ENCODE measurements around the gene ATP6V0A1.
"Not testable (repeated sequence)": the region's sequence is repeated elsewhere in the genome, so short reads cannot be mapped to it uniquely, and the experiment has no call there.

The ATP6V0A1 gene

DNA sequence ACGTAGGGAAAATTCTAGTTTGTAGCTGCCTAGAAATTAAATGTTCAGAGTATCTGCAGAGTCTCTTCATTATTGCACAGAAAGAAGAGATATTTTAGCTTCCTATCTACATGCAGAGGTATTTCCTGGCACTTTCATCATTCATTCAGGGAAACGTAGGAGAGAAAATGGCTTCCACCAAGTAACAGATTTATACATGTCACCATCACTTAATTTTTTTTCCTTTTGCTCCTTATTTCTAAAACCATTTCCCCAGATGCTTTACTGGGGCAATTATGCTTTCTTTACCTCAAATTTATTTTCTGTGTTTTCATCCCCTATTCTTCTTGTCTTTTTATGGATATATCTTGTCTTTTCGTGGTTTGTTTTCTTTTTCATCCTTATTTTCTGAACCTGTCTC is 18.5 kb downstream of the ATP6V0A1 start:
- no peak for DNase-seq (ENCODE audit: low read depth)

DNA sequence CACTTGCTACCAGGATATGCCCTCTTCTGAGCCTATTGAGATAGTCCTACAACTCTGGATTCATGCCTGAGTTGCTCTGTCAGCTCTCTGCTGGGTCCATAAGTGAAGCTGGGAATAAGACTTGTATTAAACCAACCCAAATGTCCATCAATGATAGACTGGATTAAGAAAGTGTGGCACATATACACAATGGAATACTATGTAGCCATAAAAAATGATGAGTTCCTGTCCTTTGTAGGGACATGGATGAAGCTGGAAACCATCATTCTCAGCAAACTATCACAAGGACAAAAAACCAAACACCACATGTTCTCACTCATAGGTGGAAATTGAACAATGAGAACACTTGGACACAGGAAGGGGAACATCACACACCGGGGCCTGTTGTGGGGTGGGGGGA is 19.1 kb downstream of the ATP6V0A1 start:
- not testable (repeated sequence) for DNase-seq (ENCODE audit: low read depth)

DNA sequence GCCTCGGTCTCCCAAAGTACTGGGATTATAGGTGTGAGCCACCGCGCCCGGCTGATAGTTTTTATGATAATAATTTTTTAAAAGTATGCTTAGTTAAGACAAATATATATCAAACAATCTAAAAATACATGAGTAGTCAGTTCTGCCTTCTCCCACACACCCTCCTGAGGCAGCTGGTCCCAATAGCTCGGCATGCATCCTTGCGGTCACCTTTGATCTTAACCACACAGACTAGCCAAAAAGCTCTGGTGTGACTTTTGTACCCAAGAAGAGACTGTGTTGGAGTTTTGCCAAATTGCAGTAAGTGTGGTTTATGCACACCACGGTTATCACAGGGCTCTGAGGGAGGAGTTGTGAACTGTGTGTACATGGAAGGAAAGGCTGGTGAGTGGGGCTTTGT is 25.6 kb downstream of the ATP6V0A1 start:
- peak; percentile 58 for DNase-seq (ENCODE audit: low read depth)

DNA sequence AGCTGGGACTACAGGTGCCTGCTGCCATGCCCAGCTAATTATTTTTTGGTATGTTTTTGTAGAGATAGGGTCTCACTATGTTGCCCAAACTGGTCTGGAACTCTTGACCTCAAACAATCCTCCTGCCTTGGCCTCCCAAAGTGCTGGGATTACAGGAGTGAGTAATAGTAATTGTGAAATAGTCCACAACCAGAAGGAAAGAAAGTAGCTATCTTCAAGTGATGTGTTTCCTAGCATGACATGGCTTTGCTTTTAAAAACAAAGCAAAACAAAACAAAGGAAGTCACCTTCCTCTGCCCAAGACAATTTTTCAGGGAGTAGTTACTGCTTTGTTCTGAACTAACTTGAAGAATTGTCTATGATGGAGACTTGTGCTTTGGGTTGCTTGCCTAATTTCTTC is 27.0 kb downstream of the ATP6V0A1 start:
- DNase-seq (ENCODE audit: low read depth): no peak

DNA sequence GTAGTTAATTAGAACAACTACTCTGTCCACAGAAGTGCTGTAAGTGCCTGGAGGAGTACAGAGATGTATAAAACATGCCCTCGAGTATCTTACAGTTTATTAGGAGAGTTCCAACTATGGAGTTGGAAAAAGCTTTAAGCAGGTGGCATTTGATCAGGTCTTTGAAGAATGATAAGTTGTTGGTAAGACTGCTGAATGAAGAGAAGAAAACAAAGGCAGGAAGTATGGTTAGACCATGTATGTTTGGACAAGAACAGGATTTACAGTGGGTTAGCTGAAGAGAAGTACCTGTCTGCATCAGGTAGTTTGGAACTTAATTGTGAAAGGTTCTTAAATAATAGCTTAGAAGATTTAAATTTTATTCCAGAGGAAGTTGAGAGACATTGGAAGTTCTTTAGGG is 29.4 kb downstream of the ATP6V0A1 start:
- DNase-seq (ENCODE audit: low read depth): no peak

DNA sequence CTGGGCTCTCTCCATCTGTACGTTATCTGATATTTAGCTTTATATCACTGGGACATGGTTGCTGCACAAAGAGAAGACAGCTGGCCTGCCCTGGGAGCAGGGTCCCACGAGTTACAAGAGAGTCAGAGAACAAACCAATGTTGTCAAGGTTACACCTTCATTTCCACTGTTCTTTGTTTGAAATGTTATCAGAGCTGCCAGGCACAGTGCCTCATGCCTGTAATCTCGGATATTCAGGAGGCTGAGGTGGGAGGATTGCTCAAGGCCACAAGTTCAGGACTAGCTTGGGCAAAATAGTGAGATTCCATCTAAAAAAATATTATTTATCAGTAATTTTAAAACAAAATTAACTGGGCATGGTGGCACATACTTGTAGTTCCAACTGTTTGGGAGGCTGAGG is 34.6 kb downstream of the ATP6V0A1 start:
- no peak for DNase-seq (ENCODE audit: low read depth)

DNA sequence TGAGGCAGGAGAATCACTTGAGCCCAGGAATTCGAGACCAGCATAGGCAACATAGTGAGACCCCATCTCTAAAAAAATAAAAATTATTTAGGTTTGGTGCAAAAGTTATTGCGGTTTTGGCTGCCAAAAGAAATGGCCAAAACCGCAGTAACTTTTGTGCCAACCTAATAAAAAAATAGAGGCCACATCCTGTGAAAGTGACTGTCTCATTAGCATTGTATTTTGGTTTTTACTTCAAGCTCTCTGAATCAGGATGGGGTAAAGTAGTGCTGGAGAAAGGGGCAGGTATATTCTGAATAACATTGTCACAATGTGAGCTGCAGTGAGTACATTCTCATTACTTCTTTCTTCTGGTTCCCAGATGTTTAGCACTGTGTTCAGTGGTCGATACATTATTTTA is 36.0 kb downstream of the ATP6V0A1 start:
- DNase-seq (ENCODE audit: low read depth): no peak

DNA sequence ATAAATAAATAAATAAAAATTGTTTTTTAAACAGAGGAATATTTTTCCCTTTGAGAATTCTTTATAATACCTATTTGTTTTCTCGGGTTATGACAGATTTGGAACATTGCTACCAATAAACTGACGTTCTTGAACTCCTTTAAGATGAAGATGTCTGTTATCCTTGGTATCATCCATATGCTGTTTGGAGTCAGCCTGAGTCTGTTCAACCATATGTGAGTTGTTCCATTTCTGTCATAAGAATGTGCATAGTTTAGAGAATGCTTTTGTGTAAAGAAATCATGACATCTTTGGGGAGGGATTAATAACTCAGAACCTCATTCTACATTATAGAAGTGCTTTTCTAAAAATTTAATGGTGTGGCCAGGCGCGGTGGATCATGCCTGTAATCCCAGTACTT is 40.1 kb downstream of the ATP6V0A1 start:
- no peak for DNase-seq (ENCODE audit: low read depth)

DNA sequence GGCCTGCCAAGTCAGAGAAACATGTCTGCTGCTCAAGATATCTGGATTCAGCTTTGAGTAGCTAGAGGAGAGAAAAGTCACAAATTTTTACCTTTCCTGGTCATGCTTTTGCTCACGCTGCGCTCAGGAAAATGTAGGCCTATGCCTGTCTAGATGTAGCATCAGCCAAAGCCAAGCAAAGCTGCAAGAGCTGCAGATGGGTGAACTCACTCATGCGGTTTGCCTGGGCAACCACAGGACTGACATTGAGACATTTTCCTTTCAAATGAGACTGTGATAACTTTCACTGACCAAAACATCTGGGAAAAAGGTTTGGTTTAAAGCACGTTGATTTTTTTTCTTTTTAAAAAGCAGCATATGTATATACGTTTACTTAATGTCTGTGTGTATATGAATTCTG is 43.4 kb downstream of the ATP6V0A1 start:
- DNase-seq (ENCODE audit: low read depth): no peak

DNA sequence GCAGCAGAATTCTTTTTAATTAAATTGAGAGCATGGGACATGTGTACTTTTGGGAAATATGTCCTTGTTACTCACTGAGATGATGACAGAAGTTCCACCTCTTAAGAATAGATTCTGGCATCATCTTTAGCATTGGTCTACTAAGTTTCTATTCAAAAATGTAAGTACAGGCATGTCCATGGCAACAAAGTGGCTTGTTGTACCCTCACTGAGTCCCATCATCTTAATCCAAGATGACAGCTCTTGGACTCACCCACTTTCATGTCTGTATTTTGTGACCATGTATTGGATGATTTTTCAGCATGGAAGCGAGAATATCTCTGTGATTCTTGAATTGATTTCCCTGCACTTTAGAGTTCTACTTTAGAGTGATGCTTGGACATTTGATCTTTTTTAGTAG is 44.2 kb downstream of the ATP6V0A1 start:
- DNase-seq (ENCODE audit: low read depth): no peak

DNA sequence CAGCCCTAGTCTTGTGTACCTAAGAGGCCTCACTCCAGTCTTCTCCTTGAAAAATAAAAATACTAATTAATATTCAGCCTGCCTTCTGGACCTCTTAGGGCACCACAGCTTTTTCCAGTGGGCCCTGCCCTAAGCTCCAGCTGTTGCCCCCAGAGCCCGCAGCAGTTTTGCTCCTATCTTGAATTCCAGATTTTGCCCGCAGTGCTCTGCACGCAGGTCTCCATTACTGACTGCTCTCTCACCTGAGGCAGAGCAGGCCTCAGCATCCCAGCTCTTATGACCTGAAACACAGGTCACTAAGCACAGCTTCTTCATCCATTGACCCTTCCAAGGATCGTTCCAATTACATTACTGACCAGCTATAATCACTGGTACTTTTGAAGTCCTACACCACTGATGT is 49.0 kb downstream of the ATP6V0A1 start:
- no peak for DNase-seq (ENCODE audit: low read depth)

DNA sequence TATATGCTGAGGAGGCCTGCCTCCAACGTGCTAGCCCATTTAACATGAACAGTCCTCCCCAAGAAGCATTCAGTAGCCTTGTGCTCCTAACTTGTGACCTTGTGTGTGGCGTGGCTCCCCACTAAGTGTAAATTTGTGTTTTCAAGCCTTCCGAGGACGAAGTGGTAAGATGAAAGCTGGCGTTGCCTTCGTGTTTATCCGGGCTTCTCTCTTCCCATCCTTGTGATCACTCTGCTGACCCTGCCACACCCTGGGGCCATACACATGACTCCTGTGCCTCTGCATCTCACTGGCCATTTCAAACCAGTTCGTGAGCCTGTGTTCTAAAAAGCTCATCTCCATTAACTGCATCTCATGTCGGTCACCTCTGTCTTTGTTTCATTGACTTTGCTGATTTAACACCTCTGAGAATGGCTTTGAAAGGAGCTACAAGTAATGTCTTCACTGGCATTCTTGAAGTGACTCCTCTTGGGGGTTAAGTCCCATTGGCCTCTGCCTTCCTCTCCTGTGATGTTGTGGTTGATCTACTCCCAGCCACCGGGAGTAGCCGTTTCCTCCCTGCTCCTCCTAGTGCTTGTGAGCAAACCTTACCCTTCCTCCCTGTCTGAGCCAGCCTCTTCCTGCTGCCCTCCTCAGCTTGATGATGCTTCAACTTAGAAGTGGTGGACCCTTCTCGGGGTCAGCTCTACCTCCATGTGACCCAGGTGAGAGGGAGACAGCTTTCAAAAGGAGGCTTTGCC is 49.9 kb downstream of the ATP6V0A1 start:
- DNase-seq (ENCODE audit: low read depth): no peak

DNA sequence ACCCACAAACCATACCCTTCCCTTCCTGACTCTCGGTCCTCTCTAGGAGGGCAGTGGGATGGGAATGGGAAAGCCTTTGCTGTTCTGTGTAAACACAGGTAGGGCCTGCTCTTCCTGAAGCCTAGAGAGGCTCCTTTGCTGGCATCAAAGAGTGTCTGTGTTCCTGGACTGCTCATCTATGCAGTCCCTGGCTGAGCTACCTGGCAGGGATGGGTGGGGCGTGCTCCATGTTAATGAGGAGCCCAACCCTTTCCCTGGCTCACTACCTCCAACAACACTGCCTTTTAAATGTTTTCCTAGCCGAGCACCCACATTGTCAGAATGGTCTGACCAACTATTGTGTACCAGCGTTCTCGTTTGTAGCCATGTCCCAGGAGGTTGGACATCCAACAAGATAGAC is 50.7 kb downstream of the ATP6V0A1 start:
- no peak for DNase-seq (ENCODE audit: low read depth)

DNA sequence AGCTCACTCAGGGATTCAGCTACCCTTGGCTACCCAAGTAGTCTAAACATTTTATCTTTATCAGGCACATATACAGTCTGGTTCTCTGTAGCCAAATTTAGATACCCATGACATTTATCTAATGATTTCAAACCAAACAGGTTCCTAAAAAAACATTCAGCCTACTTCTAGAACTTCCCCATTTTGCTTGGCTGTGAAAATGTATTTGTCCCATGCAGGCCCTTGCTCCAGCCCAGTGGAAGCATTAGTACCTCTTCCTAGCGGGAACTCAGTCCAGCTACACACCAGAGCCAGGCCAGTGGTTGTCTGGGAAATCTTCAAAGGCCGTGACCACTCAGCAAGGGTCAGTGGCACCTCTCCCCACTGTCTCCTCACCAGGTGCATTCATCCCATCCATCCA is 51.2 kb downstream of the ATP6V0A1 start:
- DNase-seq (ENCODE audit: low read depth): no peak

DNA sequence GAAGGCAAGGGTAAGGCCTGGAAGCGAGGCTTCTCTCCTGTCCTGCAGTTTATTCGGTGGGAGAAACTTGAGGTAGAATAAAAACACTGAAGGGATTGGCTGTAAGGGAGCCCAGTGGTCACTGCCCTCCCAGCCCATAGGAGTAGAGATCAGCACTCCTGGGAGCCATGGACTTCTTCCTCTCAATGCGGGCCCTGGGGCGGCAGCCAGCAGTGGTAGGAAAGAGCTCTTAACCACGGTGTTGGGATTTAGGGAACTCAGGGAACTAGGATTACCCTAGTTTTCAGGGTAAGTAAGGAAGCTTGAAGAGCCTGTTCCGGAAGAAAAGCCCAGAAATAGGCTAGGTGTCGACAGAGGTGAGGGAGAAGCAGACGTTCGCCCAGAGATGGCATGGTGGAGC is 53.6 kb downstream of the ATP6V0A1 start:
- DNase-seq (ENCODE audit: low read depth): no peak

DNA sequence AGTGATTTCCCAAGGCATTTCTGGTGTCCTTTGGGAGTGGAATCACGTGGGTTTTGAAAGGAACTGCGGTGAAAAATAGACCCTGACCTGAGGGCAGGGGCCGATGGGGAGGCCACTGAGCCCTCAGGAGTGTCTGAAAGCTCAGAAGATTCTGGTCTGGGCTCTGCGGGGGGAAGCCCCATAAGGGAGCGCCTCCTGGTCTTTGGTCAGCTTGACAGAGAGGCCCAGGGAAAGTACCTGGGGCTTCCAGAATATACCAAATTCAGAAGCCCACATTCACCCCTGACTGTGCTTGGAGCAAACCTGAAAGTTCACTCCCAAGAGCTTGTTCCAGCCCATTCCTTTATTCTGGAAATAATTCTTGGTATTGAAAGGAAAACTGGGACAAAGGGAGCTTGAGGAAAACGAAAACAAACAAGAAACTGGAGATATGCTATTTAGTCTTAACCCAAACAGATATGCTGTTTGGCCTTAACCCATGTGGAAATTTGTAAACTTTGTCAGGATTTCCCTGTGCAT is 54.1 kb downstream of the ATP6V0A1 start:
- DNase-seq (ENCODE audit: low read depth): no peak

DNA sequence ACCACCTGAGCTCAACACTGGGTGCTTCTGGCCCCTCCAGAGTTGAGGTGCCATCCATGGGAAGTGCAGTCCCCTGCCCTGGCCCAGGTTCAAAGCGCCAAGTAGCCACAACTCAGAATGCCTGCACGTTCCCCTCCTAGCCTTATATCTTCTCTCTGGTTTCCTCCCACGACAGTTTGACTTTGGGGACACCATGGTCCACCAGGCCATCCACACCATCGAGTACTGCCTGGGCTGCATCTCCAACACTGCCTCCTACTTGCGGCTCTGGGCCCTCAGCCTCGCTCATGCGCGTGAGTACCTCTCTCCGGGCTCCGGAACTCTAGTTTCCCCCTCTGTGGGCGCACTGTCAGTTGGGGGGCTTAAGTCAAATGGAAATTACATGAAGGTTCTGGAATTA is 55.0 kb downstream of the ATP6V0A1 start:
- DNase-seq (ENCODE audit: low read depth): no peak

DNA sequence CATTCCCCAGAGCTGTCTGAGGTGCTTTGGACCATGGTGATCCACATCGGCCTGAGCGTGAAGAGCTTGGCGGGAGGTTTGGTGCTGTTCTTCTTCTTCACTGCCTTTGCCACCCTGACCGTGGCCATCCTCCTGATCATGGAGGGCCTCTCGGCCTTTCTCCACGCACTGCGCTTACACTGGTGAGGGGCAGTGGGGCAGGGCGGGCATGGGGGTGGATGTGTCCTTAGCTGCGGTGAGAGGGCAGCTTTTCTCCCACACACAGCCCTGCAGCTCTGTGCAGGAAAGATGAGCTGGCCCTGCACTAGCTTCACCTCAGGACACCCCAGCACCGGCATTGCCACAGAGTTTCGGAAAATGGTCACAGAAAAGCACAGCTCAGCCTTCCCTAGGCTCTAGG is 55.6 kb downstream of the ATP6V0A1 start:
- no peak for DNase-seq (ENCODE audit: low read depth)

DNA sequence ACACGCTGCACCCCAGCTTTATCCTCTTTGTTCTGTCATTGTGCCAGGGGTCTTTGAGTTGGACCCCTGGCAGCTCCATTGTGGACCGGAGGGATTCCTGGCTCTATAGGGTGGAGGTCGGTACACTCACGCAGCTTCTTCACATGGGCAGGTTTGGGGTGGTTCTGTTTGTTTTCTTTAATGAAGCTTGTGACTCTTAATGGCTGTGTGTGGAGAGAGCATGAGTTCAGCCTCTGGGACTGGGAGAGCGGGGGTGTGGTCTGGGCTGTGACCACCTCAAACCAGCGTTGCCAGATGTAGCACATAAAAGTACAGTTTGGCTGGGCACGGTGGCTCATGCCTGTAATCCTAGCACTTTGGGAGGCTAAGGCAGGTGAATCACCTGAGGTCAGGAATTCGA is 56.2 kb downstream of the ATP6V0A1 start:
- no peak for DNase-seq (ENCODE audit: low read depth)

DNA sequence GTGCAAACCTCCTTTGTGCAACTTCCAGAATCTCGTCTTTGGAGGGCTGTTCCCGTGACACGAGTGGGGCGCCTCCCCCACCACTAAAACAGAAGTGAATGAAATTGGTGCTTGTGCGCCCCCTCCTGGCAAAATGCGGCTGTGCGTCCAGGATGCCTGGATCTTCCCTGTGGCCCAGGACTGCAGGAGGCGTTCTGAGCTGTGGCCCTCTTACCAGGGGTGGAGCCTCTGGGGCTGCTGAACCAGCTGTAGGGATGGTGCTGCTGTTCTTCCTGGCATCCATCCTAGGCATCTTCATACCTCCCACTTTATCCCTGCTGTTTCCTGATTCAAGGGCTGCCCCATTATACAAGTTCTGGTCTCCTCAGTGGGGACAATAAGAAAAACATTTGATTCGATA is 58.8 kb downstream of the ATP6V0A1 start:
- DNase-seq (ENCODE audit: low read depth): peak; percentile 70

DNA sequence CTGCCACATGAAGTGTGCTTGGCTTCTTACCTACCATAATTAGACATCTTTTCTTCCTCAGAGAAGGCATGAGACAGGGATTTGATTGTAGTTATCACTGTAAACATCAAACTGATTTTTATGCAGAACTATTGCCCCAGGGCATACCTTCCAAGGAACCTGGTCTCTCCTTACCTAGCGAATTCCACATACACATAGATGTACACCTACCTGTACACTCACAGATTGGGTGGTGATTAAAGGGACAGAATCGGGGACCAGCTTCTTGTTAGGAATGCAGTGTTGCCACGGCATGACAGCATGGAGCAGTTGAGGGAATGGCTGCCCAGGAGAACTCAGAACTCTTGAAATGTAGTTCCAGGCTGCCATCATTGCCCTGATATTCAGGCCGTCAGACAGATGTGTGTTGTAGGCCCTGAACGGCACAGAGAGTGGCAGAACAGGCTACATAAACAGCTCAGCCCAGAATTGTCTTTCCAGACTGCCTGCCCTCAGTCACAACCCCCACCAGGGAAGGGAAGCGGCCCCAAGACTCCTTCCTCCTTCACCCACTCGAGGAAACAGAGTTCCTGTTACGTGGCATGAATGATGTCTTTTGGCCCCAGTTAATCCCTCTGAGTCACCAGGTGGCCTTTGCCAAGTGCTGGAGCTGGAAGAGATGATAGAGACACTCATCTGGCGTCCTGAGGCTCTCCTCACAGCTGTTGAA is 59.5 kb downstream of the ATP6V0A1 start:
- DNase-seq (ENCODE audit: low read depth): no peak

DNA sequence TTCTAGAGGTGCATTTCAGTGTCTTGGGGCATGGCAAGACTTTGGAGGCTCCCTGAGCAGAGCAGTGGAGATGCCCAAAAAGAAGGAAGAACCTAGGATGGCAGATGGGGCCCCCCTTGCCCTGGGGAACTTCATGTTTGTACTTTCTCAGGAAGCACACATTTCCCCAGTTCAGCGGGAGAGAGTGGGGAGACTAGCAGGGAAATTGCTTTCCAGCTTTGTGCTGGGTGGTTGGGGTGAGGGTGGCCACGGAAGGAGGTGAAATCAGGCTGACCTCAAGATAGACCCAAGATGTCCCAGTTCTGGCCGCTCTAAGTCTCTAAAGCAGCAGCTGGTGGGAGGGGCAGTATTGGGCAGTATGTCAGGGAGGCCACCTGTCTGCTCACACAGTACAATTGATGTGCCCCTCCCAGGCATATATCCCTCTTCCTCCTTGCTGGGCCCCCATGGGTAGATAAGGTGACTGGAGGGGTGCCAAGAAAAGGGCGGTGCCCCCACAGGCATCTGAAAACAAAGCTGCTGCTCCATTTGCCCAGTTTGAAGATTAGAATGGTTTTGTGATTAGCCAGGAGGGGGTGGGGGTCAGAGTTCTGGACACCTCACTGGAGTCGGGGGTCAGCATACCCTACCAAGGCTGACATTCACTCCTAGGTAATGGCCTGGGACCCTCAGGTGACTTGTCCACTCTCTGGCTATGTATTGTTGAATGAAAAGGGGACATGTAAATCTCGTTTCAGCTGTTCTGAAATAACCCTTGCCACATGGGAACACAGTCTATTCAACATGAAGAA is 60.3 kb downstream of the ATP6V0A1 start:
- no peak for DNase-seq (ENCODE audit: low read depth)

Data from activated T-cell treated with anti-CD3 and anti-CD28 coated beads for 48 hours (primary cell).